ENCODE data around the gene WDR82.

The WDR82 gene

DNA sequence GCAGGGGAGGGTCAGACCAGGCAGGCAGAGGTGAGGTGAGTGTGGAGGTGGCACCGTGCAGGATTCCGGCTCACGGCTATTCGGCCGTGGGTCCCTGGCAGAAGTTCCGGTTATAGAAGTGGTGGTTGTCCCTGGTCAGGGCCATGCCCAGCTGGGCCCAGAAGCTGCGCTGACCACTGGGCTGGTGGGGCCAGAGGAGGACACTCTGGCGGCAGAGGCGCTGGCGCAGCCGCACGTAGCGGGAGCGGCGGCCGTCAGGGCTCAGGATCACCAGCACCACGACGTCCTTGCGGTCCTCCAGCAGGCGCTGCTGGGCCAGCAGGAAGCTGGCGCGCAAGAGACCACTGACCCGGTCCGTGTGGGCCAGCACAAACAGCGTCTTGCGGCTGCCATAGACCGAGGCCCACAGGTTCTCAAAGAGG is 57.3 kb downstream of the WDR82 start:
- DNase-seq: no peak

DNA sequence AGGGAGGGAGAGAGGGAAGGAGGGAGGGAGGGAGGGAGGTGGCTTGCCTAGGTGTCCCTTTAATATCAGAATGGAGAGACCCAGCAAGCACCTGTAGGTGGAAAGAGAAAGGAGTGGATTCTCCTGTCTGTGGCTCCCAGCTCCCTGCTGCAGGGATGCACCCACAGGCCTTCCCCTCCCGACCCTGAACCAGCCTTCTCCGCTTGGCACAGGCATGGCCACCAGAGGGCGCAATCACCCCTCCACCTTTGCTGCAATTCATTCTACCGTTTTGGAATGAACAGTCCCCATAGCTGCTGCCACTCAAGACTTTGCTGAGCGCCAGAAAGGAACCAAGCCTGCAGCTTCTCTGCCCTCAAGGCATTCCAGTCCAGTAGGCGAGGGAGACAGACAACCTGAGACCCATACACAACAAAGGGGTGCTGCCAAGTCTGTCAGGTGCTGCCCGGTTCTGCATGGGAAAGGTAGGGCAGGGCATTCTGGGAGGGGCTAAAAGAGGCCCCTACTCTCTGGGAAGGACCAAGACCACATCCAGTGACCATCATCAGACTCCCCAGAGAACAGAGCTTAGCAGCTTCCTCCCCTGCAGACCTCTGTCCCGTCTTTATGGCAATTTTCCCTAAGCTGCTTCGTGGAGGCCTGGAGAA is 57.9 kb downstream of the WDR82 start:
- DNase-seq: peak; percentile 87

DNA sequence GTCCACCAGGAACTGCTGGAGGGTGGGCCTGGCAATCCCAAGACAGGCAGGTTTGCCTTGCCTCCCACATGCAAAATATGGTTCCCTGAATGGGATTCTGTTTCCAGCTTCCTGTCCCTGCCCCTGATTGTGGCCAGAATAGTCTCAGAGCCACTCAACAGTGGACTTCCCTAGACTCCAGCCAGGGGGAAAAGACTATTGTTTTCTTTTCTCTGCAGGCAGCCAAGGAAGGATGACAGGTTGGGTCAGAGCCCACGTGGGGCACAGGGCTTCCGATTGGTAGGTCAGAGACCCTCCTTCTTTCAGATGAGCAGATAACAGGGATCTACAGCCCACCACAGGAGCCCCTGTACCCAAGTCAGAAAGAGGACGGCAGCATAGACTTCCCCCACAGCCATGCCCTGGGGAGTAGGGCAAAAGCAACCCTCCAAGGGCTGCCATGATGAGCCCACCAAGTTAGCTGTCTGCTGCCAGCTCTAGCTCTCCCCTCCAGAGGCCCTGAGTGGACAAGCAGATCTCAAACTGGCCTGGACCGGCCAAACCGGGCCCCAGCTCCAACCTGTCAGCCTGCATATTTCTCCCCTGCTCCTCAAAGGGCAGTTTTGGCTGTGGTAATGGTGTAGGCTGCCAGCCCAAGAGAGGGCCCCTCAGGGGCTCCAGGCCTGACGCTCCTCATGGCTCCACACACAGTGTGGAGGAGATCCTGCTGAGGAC is 59.4 kb downstream of the WDR82 start:
- no peak for DNase-seq

DNA sequence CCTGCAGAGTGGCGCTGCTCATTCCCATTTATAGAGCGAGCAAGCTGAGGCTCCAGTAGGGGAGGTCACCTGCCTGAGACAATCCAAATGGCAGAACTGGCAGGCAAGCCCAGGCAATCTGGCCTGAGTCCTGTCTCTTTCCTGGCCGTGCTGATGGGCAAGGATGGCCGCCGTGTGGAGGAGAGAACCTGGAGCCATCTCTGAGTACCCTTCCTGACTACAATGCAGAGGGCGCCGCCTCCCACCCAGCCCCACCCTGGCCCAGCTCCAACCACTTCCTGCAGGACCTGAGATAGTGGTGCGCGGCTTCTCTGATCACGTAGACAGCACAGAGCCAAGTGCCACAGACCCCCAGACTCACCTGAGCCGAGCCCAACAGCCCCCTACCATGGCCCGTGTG is 60.0 kb downstream of the WDR82 start:
- no peak for DNase-seq

DNA sequence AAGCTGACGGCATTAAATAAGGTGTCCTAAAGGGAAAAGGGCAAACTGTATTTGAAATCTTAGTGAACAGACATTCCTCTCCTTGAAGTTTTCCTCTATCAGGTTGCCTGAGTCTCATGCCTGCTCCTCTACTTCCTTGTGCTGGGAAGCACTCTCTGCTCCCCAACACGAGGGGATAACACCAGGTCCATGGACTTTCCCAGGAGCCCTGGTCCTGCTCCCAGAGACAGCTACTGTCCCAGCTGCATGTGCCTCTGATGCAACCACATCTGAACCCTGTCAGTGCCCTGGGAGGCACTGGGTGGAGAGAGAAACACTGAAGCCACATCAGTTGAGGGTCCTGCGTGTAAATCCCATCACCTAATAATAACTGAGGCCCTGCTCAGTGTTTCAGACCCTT is 60.4 kb downstream of the WDR82 start:
- DNase-seq: no peak

DNA sequence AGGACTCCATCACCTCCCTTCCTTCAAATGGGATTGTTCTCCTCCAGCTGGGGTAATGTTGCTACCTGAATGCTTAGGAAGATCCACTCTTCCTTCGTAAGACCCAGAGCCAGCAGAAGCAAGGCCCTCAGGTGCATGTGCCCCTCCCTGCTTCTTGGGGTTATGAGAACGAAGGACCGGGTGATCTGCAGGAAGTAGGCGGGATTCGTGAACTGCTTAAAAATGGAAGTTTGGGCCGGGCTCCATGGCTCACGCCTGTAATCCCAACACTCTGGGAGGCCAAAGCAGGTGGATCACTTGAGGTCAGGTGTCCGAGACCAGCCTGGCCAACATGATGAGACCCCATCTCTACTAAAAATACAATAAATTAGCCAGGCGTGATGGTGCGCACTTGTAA is 61.0 kb downstream of the WDR82 start:
- no peak for DNase-seq

DNA sequence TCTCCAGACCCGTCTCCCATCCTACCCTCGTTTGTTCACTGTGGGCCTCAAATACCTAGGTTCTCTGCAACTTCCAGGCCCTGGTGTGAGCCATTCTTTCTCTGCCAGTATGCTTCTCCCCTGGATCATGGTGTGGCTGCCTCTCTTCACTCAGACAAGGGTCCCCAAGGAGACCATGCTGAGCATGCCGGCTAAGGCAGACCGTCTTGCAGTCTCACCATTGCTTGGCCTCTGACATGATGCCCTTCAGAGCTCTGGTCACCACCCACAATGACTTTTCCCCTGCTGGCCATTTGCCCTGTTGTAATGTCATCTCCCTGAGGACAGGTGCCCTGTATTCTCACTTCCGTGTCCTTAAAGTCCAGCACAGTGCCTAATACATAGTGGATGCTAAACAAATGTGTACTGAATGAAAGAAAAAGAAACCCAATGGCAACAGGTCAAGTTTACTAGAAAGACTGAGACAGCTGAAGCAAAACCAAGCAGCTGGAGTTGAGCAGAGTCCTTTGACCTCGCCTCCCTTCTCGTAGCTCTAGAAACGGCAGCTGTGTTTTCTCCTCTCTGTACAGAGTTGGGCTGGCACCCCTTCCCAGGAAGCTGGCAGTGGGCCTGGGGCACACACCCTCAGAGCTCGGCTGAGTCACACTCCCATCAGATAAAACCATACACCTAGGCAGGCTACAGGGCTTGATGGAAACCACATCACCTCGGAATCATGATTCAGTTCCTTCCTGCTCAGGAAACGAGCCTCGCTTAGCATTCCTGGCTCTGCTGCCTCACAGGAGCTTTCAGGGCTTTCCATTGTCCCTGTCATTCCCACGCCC is 61.7 kb downstream of the WDR82 start:
- DNase-seq: peak; percentile 56

DNA sequence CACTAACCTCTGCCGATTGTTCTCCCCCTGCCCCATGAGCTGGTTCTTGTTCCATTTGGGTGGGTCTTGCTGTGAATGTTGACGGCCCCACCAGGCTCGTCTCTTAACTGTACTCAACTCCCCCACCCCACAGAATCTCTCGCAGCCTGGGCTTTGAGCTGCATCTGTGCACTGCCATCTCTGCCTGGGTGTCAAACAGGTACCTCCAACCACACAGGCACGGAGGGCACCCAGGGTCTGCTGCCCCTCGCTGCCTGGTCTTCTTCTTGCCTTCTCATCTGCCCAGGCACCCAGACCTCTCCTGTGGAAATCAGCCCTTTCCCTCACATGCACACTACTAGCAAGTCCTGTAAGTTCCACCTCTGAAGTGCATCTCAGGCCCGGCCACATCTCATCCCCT is 63.1 kb downstream of the WDR82 start:
- no peak for DNase-seq

DNA sequence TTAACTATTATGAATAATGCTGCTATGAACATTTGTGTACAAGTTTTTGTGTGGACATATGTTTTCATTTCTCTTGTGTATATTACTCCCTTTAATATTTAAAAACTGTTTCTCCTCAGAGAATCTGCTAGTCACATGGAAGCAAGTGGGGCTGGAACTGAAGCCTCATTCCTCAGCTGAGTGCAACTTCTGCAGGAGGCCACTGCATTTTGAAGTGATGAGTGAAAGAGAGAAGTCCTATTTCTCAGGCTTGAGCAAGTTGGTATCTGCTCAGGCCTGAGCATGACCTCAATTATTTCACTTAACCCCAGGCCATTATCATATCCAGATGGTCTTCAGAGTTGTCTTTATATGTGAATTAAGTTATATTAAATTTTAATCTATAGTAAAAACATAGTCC is 64.5 kb downstream of the WDR82 start:
- no peak for DNase-seq

DNA sequence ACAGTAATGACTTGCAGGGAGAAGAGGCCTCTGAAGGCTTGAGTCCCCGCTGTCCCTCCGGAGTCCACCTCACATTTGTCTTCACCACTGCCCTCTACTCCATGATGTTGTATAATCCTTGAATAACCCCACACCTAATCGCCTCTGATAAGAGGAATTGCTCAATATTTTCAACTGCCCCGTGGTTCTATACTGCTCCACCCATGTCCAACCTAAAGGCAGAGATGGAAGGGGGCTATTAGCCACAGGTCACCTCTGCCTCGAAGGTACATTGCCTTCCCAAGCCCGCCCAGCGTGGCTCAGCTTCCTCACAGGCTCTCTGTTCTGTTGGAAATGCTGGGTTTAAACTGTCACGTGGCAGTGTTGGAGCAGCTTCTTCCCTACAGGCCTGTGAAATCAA is 65.4 kb downstream of the WDR82 start:
- no peak for DNase-seq

DNA sequence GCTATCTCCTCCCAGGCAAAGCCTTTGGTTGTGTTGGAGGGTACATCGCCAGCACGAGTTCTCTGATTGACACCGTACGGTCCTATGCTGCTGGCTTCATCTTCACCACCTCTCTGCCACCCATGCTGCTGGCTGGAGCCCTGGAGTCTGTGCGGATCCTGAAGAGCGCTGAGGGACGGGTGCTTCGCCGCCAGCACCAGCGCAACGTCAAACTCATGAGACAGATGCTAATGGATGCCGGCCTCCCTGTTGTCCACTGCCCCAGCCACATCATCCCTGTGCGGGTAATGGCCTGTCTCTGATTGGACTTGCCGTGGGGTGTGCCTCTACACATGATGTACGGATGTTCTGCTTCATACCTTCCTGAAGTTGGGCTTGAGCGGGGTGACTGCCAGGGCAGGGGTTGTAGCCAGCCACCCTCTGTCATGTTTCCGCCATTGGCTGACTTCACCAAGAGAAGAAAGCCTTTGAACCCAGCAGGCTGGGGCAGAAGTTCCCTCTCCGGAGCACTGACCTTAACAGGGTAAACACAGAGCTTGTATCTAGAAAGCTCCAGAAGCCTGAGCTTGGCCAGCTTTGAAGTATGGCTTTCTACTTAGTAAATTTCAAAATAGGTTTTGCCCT is 67.1 kb downstream of the WDR82 start:
- DNase-seq: no peak

DNA sequence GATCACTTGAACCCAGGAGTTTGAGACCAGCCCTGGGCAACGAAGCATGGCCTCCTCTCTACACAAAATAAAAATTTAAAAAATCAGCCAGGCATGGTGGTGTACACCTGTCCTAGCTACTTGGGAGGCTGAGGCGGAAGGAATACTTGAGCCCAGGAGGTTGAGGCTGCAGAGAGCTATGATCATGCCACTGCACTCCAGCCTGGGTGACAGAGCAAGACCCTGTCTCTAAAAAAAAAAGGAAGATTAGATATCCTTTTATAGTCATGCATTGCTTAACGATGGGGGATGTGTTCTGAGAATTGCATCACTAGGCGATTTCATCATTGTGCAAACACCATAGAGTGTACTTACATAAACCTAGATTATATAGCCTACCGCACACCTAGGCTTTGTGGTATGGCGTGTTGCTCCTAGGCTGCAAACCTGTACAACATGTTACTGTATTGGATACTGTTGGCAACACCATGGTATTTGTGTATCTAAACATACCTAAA is 67.9 kb downstream of the WDR82 start:
- DNase-seq: no peak

DNA sequence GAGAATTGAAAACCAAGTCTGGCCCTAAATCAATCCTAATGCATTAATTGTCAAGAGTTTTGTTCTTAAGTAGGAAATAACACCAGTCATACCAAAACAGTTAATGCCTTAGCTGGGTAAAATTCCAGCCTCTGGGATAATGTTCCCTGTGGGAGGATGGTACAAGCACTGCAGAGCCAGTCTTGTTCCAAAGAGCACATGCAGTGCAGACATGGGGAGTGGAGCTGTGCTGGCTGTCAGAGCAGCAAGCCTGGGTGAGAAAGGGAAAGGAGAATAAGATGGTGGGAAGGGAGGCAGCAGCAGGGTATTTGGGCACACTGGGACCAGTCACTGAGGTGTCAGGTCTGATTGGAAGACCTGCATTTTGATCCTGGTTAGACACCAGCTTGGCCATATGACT is 68.4 kb downstream of the WDR82 start:
- no peak for DNase-seq

DNA sequence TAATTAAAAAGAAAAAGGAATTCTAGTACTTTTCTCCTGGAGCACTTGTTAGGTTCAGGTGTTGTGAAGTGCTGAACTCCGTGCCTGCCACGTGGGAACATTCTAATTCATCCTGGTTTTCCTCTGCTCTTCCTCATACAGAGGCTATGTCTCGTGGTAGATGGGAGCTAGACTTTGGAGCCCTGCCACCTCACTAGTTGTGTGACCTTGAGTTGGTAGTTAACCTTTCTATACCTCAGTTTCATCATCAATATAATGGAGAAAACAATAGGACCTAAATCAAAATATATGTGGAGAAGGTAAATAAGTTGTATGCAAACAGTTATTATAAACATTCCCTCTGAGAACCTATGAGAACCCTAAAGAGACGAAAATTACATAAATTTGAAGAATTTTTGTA is 69.9 kb downstream of the WDR82 start:
- no peak for DNase-seq

DNA sequence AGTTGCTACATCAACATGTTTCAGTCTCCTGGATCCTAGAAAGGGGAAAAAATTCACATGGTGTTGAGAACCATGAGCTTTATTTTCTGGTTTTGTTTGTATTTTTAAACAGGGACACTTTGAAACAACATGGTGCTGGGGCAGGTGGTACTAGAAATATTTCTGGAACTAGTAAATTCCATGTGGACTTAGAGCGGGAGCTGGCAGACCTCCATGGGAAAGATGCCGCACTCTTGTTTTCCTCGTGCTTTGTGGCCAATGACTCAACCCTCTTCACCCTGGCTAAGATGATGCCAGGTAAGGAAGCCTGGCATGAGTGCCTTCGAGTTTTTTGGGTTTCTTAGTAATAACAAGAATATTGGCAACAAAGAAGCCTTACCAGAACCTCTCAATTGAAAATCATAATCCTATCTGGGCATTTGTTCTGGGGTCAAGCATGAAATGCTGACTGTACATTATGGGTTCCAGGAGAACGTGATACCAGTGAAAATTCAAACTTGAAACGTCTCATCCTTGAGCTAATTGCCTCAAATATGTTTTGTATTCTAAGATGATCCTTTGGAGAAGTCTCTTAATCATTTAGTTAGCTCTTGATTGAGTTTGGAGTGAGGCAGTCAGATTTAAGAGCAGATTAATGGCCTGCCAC is 72.6 kb downstream of the WDR82 start:
- no peak for DNase-seq

Measured in activated CD4-positive, alpha-beta T cell treated with anti-CD3 and anti-CD28 coated beads, Interleukin-2, amount 50 U/mL, for 16 hours (primary cell).